Measurements from ENCODE around the gene TCF20.

DNA sequence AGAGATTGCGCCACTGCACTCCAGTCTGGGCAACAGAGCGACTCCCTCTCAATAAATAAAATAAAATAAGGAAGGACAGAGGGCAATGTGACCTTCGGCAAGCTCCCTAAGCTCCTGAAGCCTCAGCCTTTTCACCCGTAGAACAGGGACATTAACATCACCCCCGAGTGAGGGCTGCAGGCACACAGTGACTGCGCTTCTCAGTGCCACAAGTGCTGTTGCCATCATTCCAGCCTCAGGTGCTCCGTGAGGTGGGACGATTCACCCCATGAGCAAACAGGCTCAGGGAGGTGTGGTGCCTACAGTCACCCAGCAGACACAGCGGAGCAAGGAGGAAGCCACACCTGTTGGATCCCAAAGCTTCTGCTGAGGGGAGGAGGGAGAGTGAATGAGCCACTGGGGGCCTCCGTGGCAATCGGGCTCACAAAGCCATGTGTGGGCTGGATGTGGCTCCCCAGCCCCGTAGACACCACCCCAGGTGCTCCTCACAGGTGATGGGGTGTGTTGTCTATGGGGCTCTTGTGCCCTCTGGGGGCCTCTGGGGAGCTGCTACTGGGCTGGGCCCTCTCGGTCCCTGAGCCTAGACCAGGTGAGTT is 9.1 kb upstream of the TCF20 start:
- TF ChIP-seq, protein P1, sequence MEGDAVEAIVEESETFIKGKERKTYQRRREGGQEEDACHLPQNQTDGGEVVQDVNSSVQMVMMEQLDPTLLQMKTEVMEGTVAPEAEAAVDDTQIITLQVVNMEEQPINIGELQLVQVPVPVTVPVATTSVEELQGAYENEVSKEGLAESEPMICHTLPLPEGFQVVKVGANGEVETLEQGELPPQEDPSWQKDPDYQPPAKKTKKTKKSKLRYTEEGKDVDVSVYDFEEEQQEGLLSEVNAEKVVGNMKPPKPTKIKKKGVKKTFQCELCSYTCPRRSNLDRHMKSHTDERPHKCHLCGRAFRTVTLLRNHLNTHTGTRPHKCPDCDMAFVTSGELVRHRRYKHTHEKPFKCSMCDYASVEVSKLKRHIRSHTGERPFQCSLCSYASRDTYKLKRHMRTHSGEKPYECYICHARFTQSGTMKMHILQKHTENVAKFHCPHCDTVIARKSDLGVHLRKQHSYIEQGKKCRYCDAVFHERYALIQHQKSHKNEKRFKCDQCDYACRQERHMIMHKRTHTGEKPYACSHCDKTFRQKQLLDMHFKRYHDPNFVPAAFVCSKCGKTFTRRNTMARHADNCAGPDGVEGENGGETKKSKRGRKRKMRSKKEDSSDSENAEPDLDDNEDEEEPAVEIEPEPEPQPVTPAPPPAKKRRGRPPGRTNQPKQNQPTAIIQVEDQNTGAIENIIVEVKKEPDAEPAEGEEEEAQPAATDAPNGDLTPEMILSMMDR (IDR thresholded peaks at IDR 0.05): no peak
- no peak for TF ChIP-seq EZH2 (IDR thresholded peaks at IDR 0.05)

Data from neural progenitor cell (in vitro differentiated cells).